Esophagus (tissue), 2 donors: Measurements from ENCODE around the gene TPRX2. TPM values are rescaled to one million over a fixed set of nuclear protein-coding genes. Genes with fewer than 3 reads are reported as not detected.

ENCODE experiments used
- H3K27ac ChIP-seq, 2 donors: one replicate each; pipeline ENCODE4 v1.5.1; 2013; ENCODE audit warnings: low read depth in 2 of 2, mild to moderate bottlenecking in 2 of 2, inconsistent platforms in 1 of 2, low read length in 1 of 2, moderate library complexity in 1 of 2
- H3K27me3 ChIP-seq, 2 donors: one replicate each; pipeline ENCODE4 v1.6.1; 2013; ENCODE audit warnings: low read length in 2 of 2, control low read depth in 1 of 2, mild to moderate bottlenecking in 1 of 2; ENCODE audit not compliant: insufficient read depth in 2 of 2, control insufficient read depth in 1 of 2
- H3K36me3 ChIP-seq, 2 donors: one replicate each; pipeline ENCODE4 v1.6.1; 2013; ENCODE audit warnings: low read length in 1 of 2; ENCODE audit not compliant: control insufficient read depth in 2 of 2, insufficient read depth in 2 of 2
- H3K4me1 ChIP-seq, 2 donors: one replicate each; pipeline ENCODE4 v1.6.1; 2013; ENCODE audit warnings: low read length in 1 of 2; ENCODE audit not compliant: control insufficient read depth in 2 of 2, insufficient read depth in 2 of 2
- H3K4me3 ChIP-seq, 2 donors: one replicate each; pipeline ENCODE4 v1.5.1; 2013; ENCODE audit warnings: low read length in 2 of 2, mild to moderate bottlenecking in 2 of 2, low read depth in 1 of 2, moderate library complexity in 1 of 2
- H3K9me3 ChIP-seq, 2 donors: one replicate each; pipeline ENCODE4 v1.6.1; 2013; ENCODE audit warnings: mild to moderate bottlenecking in 2 of 2, low read depth in 1 of 2, low read length in 1 of 2, moderate library complexity in 1 of 2; ENCODE audit not compliant: control insufficient read depth in 2 of 2, insufficient read depth in 1 of 2
- WGBS, 2 donors: extraction: QIAGEN DNeasy Blood & Tissue Kit; methylation state at CpG; one replicate each; pipeline ENCODE4 v1.1.7; 2013; 5-methylcytosine and 5-hydroxymethylcytosine counted together
- polyA plus RNA-seq, 2 donors: library from polyadenylated mRNA; stranded (reverse); fragments of 200-250 nt; gene quantifications; one replicate each; pipeline ENCODE4 v1.2.3, GENCODE V29; 2013
- donor health status: healthy with polysubstance abuse.
- donor health status: Bipolar disorder and iron deficiency.

The TPRX2 gene
- polyA plus RNA-seq, 2 donors = not detected

DNA sequence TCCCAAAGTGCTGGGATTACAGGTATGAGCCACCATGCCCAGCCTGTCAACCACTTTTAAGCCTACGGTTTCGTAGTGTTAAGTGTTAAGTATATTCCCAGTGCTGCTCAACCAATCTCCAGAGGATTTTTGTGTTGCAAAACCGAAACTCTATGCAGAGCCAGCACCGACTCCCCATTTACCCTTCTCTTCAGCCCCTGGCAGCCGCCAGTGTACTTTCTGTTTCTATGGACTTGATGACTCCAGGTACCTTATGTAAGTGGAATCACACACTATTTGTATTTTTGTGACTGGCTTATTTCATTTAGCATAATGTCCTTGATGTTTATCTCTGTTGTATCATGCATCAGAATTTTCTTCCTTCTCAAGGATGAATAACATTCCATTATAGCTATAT is 26.0 kb downstream of the TPRX2 start:
- H3K4me1 ChIP-seq = no peaks in the 10 kb centered on the region
- no peaks in the 10 kb centered on the region for H3K9me3 ChIP-seq
- 76 to 82% methylated on average over 5 of the region's 5 CpGs for WGBS, 2 donors
- no peak overlapping the region for H3K27ac ChIP-seq
- peaks cover 0 to 2% of the 10 kb centered on the region in 2 donors for H3K27me3 ChIP-seq
- H3K4me3 ChIP-seq = no peak overlapping the region
- no peaks in the 10 kb centered on the region for H3K36me3 ChIP-seq

GRCh38 chr19:47886010-47886559 is 27.1 kb downstream of the TPRX2 start, which contains the start of gene SULT2A1:
SULT2A1 (minus strand) TSS chr19:47886315; CDS start chr19:47886257, 58 bp downstream.
- Histone ChIP-seq H3K4me3 (no peak within 1 kb of the TSS), H3K27ac (no peak within 1 kb of the TSS), H3K36me3 (no peaks in the 10 kb centered on the region), H3K4me1 (no peaks in the 10 kb centered on the region), H3K9me3 (no peaks in the 10 kb centered on the region), H3K27me3 (peaks cover 0 to 2% of the 10 kb centered on the region in 2 donors)
- WGBS, 2 donors = 49 to 64% methylated on average over 12 of the region's 12 CpGs

GRCh38 chr19:47890865-47891621 is 32.0 kb downstream of the TPRX2 start:
- Histone ChIP-seq H3K4me1 (no peaks in the 10 kb centered on the region), H3K27ac (no peak overlapping the region), H3K9me3 (no peaks in the 10 kb centered on the region), H3K4me3 (no peak overlapping the region), H3K27me3 (no peaks in the 10 kb centered on the region), H3K36me3 (no peaks in the 10 kb centered on the region)
- 75 to 76% methylated on average over 7 of the region's 7 CpGs for WGBS, 2 donors

GRCh38 chr19:47891622-47891922 is 32.5 kb downstream of the TPRX2 start:
- Histone ChIP-seq H3K4me1 (no peaks in the 10 kb centered on the region), H3K9me3 (no peaks in the 10 kb centered on the region), H3K36me3 (no peaks in the 10 kb centered on the region), H3K27ac (no peak overlapping the region), H3K4me3 (no peak overlapping the region), H3K27me3 (no peaks in the 10 kb centered on the region)
- 65 to 66% methylated on average over 2 of the region's 2 CpGs for WGBS, 2 donors

GRCh38 chr19:47891923-47892666 is 33.1 kb downstream of the TPRX2 start:
- Histone ChIP-seq H3K36me3 (no peaks in the 10 kb centered on the region), H3K27ac (no peak overlapping the region), H3K9me3 (no peaks in the 10 kb centered on the region), H3K27me3 (no peaks in the 10 kb centered on the region), H3K4me3 (no peak overlapping the region), H3K4me1 (no peaks in the 10 kb centered on the region)
- 48 to 64% methylated on average over 7 of the region's 7 CpGs for WGBS, 2 donors

DNA sequence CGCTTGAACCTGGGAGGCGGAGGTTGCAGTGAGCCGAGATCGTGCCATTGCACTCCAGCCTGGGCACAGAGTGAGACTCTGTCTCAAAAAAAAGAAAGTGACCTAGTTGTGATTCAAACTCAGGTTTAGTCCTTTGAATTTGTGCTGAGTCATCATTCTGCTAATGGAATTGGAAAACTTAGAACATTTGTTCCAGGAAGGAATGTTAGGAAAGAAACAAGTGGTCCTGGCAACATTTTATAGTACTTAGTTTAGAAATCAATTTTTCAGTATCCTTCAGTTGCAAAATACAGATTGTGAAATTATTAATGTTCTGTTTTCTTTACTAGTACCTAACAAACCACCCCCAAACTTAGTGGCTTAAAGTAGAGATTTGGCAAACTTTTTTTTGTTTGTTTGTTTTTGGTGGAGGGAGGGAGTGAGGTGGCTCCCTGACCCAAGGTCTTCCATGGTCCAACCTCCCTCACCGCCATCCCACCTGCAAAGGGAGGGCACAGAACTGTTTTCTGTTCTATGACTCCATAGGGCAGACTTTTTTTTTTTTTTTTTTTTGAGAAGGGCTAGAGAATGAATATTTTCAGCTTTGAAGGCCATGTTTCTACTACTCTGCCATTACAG is 36.2 kb downstream of the TPRX2 start:
- H3K27me3 ChIP-seq = no peaks in the 10 kb centered on the region
- 88 to 94% methylated on average over 5 of the region's 5 CpGs for WGBS, 2 donors
- H3K4me3 ChIP-seq = no peak overlapping the region
- no peaks in the 10 kb centered on the region for H3K36me3 ChIP-seq
- no peaks in the 10 kb centered on the region for H3K4me1 ChIP-seq
- no peaks in the 10 kb centered on the region for H3K9me3 ChIP-seq
- no peak overlapping the region for H3K27ac ChIP-seq

DNA sequence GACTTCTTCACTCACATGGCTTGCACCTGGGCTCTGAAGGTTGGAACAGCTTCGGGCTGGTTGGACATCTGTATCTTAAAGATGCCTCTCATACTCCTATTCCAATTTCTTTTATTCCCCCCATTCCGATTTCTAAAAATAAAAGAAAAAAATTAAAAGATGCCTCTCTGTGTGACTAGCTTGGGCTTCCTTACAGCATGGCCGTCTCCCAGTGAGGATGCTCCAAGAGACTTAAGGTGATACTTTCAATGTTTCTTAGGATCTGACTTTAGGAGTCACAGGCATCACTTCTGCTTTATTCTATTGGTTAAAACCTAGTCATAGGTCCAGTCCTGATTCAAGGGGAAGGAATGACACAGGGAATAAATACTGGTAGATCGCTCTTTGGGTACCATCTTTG is 37.0 kb downstream of the TPRX2 start:
- Histone ChIP-seq H3K27ac (no peak overlapping the region), H3K27me3 (no peaks in the 10 kb centered on the region), H3K9me3 (no peaks in the 10 kb centered on the region), H3K4me1 (no peaks in the 10 kb centered on the region), H3K36me3 (no peaks in the 10 kb centered on the region), H3K4me3 (no peak overlapping the region)
- 95 to 96% methylated on average over 4 of the region's 4 CpGs for WGBS, 2 donors

DNA sequence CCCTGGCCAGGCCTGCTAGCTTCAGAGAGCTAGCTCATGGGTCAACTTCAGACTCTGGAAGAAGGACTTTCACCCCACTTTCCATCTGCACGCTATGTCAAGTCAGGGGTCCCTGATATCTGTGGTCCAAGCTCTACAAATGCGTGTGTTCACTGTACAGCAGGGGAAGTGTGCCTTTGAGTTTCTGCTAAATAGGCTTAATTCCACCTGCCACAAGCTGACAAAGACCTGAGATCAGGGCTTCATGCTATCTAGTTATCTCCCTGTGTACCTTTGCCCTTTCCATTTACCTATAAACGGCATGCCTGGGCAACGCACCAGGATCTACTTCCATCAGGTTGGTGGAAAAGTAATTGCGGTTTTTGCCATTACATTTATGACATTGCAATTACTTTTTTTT is 37.7 kb downstream of the TPRX2 start:
- WGBS, 2 donors = 76 to 82% methylated on average over 5 of the region's 5 CpGs
- H3K27ac ChIP-seq = no peak overlapping the region
- no peaks in the 10 kb centered on the region for H3K4me1 ChIP-seq
- H3K27me3 ChIP-seq = no peaks in the 10 kb centered on the region
- H3K36me3 ChIP-seq = no peaks in the 10 kb centered on the region
- no peaks in the 10 kb centered on the region for H3K9me3 ChIP-seq
- no peak overlapping the region for H3K4me3 ChIP-seq

GRCh38 chr19:47897861-47898260 is 38.8 kb downstream of the TPRX2 start:
- Histone ChIP-seq H3K27ac (no peak overlapping the region), H3K4me1 (no peaks in the 10 kb centered on the region), H3K27me3 (no peaks in the 10 kb centered on the region), H3K36me3 (no peaks in the 10 kb centered on the region), H3K9me3 (no peaks in the 10 kb centered on the region), H3K4me3 (no peak overlapping the region)
- 60 to 64% methylated on average over 9 of the region's 9 CpGs for WGBS, 2 donors
